HG03135 (cell line): ENCODE data around the gene GRK6.

Experiments
- ATAC-seq: cut with Tn5 transposase; IDR thresholded peaks from one replicate; pipeline ENCODE4 v1.9.1; 2021; ENCODE audit warnings: mild to moderate bottlenecking, moderate library complexity; ENCODE audit not compliant: unreplicated experiment

GRK6 gene

DNA sequence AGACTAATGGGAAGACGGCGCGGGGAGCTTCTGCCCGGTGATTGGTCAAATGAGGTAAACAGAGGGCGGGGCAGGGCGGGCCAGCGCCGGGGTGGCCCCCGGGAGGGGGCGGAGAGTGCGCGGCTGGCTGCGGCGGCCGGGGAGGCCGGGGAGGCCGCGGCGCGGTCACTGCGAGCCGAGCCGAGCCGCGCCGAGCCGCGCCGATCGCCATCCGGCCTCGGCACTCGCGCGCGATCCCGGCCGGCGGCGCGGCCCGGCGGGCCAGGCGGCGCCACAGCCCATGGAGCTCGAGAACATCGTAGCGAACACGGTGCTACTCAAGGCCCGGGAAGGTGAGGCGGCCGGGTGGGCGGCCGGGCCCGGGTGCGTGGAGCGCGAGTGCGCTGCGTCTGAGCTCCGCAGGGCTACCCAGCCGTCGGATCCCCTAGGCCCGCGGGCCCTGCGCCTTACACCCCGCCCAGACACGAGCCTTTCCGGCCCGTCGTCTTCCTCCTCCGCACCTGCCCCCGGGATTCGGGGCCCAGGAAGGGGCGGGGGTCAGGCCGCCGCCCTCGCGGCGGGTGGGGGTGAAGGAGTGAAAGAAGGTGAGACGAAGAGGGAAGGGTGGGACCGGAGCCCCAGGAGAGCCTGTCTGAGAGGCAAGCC lies at the start of gene GRK6:
Gene GRK6, plus strand, starts transcription at position 111 of the 645 bp plus-strand sequence. Its CDS starts 170 bp downstream, at position 281.
- ATAC-seq = peak; percentile 6

DNA sequence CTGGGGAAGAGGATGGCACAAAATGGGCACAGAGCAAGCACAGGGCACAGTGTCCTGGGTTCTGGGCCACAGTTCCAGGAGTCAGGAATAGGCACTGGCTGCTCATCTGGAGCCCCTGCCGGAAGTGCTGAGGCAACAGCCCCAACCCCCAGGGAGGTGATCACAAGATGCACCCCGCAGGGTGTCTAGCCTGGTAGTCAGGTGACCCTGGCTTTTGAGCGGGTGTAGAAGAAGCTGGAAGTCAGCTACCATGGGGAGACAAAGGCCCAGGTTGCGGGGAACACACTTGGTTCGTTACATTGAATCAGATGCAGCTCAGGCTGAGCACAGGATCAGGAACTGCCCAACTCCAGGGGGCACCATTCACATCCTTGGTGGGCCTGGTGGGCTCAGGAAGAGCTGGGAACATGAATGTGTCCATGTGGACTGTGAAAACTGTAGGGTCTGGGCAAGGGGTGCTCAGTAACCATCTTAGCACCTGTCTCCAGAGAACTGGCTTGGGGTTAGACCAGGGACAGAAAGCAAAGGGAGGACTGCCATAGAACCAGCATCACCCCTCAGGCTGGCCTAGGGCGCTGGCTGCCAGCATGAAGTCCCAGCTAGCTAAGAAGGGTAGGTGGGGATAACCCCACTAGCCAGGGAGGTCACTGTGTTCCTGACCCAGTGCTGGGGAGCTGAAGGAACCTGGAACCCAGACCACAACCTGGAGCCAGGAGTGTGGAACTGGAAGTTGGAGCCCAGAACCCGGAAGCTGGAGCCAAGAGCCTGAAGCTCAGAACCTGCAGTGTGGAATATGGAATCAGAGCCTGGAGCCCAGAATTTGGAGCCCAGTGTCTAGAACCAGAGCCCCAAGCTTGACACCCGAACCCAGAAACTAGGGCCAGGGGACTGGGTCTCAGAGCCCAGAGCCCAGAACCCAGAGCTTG lies 48.4 kb upstream of the GRK6 start:
- no peak for ATAC-seq

DNA sequence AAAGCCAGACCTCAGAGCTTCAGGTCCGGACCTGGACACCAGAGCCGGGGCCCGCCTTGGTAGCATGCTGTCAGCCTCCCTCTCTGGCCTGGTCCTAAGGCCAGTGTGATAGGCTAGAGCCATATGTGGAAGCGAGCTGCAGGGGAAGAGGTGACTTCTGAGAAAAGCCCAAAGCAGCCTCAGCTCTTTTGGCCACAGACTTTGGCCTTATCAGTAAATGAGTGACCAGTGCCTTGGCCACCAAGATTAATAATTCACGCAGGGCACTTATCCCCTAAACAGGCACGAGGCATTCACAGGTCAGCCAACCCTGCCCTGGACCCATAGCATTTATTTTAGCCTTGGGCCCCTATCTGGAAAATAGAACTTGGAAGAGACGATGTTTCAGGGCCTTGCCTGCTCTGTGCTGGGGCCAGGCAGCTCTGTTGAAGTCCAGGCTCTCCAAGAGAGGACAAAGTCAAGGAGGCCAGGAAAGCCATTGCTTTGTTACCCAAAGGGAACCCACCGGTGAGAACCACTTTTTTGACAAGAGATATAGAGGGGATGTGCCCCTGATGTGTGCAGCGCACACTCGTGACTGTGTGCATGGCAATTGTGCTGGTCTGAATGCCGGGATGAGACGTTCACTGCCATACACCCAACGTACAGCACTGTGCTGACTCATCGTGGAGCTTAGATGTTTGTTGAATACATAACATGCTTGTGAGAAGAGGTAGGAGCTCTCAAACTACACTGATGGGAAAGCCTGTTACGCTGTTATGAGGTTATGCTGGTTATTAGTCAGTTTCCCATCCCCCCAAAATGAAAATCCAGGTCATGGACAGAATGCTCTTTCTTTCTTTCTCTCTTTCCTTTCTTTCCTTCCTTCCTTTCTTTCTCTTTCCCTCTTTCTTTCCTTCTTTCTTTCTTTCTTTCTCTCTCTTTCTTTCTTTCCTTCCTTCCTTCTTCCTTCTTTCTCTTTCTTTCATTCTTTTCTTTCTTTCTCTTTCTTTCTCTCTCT lies 47.3 kb upstream of the GRK6 start:
- ATAC-seq = peak; percentile 53

DNA sequence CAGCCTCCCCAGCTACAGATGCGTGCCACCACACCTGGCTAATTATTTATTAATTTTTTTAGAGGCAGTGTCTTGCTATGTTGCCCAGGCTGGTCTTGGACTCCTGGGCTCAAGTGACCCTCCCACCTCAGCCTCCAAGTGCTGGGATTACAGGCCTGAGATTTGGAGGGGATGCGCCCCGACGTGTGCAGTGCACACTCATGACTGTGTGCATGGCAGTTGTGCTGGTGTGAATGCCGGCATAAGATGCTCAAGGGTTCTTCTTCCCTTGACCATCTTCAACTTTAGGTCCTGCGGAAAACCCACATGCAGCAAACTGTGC lies 45.7 kb upstream of the GRK6 start:
- ATAC-seq = no peak

DNA sequence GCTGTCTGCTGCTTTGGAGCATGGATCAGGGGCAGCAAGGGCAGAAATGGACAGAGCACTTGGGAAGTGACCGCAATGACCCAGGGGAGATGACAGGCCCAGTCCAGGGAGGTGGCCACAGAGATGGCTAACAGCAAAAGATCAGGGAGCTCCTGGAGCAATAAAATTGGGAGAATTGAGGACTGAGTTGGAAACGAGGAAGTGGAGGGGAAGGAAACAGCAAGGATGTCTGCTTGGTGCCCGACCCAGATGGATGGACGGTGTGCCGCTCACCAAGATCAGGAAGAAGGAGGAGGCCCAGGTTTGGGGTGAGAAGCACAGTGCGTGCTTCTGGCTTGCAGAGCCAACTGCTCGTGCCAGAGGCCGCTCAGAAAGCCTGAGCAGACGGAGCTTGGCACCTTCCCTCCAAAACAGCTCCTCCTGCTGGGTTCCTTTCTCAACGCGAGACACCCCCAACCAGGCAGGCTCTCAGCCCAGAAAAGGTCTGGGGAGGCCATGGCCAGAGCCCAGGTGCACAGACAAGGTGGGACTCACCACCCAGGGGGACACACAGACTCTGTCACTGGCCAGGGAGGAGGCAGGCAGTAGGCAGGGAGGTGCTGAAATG lies 44.0 kb upstream of the GRK6 start:
- no peak for ATAC-seq

DNA sequence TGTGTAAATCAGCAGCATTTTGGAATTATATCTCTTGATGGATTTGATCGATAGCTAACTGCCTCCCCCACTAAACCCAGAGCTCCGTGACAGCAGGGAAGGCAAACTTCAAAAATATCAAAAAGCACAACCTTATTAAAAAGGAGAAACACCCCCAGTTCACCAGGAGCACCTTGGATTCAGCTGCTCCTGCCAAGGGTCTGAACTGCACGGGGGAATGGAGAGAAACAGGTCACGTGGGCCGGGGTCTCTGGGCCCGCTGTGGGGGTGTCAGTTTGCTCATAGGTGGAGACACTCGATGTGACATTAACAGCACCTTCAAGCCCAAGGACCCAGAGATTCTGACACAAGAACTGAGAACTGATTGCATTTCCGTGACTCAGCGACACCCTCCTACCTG lies 43.3 kb upstream of the GRK6 start:
- ATAC-seq = no peak

- ATAC-seq = no peak
Measured at GRCh38 chr5:177384134-177384533, 42.3 kb upstream of the GRK6 start, which contains the start of gene SLC34A1. TSS of gene SLC34A1 (plus strand) at chr5:177384434. CDS start at chr5:177385742, 1,308 bp downstream.

GRCh38 chr5:177385720-177386119 lies 40.8 kb upstream of the GRK6 start:
- ATAC-seq = no peak

DNA sequence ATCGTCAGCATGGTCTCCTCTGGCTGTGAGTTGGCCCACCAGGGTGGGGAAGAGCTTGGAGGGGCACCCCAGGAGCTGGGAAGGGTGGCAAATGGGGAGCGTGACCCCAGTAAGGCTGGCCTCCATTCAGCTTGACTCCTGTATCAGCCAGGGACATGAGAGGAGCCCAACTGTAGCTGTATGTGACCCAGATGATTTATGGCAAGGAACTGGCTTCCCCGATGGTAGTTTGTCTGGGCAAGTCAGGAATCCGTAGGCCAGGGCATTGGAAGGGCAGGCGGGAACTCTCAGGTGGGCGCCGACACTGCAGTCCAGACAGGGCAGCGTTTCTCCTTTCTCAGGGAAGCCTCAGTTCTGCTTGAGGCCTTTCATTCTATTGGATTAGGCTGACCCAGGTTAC lies 39.9 kb upstream of the GRK6 start:
- ATAC-seq = no peak

DNA sequence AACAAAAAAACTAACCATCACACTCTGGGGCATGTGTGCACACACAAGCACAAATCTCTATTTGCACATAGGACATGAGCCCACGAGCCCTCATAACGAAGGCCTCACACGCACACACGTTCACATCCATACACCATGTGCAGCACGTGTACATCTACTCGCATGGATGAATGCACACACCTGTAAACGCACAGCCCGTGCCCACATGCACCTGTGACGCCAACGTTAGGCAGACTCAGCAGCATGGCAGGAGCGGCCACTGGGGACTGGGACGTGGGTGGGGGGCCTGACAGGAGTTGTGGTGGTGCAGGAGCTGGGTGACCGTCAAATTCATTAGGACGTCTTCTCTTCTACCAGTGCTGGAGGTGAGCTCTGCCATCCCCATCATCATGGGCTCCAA lies 39.1 kb upstream of the GRK6 start:
- no peak for ATAC-seq

DNA sequence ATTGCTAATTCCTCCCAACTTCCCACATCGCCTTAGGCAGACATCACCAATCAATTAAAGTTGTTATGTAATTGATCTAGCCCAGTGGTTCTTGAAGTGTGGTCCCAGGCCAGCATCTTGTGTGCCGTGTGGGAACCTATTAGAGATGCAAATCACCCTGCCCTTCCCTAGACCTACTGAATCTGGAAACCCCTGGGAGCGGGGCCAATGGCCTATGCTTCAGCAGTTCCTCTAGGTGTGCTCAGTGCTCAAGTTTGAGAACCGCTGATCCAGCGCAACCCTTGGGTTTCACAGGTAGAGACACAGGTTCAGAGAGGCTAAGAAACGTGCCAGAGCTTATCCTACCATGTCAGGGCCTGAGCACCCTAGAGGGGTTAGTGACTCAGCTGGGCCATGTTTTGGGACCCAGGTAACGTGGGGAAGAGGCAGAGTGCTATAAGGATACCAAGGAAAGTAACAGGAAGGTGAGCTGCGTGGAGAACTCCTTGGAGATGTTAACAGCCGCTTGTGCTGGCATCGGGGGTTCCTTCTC lies 37.9 kb upstream of the GRK6 start:
- no peak for ATAC-seq

GRCh38 chr5:177389241-177390169 lies 37.0 kb upstream of the GRK6 start:
- no peak for ATAC-seq

DNA sequence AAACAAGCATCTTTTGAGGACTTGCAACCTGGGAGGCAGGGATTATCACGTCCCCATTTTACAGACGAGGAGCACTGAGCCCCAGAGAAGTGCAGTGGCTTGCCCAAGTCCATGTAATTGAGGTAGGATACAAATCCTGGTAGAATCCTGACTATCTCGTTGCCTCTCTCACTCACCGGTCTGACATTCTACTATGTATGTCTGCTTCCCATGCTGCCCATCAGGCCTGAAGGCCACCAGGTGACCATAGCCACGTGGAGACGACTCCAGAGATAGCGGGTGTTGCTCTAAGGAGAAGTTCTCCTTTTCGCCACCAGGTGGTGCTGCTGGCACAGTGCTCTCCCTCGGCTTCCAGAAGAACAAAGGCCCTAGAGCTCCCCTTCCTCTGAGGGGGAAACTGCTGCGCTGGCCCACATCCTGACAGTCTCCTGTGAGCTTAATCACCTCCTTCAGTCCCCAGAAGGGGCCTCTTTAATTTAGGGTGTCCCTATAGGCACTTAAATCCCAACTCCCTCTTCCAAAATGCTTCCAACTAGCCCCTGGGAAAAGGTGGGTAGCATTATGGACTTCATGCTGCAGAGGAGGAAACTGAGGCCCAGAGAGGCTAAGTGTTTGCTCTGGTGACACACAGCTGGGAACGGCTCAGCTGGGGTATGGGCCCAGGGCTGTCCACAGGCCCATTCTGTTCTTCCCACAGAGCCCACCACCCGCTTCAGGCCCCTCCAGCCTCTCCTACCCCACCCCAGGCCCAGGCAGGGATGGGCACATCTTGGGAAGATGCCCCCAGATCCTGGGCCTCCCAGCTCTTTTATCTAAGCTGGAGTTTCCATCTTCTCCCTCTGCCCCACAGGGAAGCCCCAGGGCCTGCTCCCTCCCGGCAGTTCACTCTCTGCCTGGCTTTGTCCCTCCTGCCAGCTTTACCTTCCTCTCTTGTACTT lies 35.8 kb upstream of the GRK6 start:
- ATAC-seq = peak; percentile 67

DNA sequence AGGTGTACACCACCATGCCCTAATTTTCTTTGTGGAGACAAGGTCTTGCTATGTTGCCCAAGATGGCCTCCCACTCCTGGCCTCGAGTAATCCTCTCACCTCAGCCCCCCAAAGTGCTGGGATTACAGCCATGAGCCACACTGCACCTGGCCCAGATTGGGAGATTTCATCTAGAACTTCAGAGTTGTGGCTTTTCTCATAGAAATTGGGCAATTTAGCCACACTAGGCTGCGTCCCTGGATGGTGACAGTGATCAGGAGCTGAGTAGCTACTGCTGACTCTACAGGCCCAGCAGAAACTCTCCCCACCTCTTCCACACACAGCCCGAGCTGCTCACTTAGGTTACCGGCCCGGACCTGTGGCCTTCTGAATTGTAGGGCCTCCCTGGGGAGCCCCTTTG lies 33.7 kb upstream of the GRK6 start:
- no peak for ATAC-seq

GRCh38 chr5:177393206-177393765 lies 33.2 kb upstream of the GRK6 start:
- no peak for ATAC-seq

DNA sequence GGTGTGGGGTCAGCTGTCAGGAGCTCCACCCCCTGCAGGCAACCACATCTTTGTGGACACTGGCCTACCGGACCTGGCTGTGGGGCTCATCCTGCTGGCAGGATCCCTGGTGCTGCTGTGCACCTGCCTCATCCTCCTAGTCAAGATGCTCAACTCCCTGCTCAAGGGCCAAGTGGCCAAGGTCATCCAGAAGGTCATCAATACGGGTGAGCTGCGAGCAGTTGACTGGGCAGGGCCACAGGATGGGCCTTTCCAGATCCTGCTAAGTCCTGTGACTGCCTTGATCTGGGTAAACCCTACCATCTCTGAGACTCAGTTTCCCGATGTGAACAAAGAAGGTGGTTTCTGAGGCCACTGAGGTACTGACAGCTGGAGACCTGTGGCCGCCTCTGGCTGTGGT lies 32.5 kb upstream of the GRK6 start:
- no peak for ATAC-seq

DNA sequence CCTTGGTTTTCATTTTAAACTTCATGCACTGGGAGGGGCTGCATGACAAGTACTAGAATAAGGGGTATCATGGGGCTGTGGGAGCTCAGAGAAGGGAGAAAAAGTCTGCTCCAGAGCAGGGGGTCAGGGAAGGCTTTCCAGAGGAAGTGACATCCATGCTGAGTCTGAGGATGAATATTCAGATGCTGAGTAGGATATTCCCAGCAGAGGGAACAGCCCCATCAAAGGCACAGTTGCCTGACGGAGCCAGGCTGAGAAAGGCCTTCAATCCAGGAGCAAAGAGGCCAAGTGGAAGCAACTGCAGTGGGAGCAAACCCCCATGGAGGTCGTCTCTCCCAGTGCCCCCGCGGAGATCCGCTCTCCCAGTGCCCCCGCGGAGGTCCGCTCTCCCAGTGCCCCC lies 30.4 kb upstream of the GRK6 start:
- no peak for ATAC-seq

DNA sequence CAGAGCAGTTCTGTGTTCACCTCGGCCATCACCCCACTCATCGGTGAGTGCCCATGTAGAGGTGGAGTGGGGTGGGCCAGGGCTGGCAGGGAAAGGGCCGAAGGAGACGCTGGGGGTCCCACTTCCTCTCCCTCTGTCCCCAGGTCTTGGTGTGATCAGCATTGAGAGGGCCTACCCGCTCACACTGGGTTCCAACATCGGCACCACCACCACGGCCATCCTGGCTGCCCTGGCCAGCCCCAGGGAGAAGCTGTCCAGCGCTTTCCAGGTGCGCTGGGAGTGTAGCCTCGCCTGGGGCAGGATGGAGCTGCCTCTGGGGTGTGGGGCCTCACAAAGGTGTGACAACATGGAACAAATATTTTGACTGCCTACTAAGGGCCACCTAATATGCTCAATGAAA lies 29.7 kb upstream of the GRK6 start:
- ATAC-seq = no peak
